SHP77 treated with DMSO at 0.1 percent for 48 hours (cell line): ENCODE measurements around the gene KIF1A.
"Not testable (repeated sequence)": the region's sequence is repeated elsewhere in the genome, so short reads cannot be mapped to it uniquely, and the experiment has no call there.

Experiments
- DNase-seq: peaks from one replicate; lab custom pipeline; 2025; lab: John Stamatoyannopoulos, UW

KIF1A gene

DNA sequence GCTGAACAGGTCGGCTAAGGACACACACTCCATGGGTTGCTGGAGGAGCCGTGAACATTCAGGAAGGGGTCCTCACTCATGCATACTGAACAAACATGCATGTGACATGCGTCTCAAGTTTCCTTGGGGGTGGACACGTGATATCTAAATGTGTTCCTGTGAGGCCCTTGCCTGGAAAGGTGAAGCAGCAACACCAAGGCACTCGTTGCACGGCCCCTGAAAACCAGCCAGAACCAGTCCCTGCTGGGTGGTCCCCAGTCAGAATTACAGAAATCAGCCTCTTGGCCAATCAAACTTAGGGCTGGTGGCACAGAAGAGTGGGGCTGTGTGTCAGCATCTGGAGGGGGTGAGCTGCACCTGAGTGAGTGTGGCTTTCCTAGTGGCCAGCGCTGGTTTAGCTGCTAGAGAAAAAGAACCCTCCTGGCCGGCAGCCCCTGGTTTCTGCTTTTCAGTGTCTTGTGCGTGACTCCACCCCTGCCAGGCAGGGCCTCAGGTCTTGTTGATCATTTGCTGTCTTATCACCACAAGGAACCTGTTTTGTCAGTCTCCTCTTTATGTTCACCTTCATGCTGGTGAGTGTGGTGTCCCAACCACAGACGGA is 134.1 kb downstream of the KIF1A start:
- no peak for DNase-seq

GRCh38 chr2:240683980-240684728 is 135.9 kb downstream of the KIF1A start:
- not testable (repeated sequence) for DNase-seq

DNA sequence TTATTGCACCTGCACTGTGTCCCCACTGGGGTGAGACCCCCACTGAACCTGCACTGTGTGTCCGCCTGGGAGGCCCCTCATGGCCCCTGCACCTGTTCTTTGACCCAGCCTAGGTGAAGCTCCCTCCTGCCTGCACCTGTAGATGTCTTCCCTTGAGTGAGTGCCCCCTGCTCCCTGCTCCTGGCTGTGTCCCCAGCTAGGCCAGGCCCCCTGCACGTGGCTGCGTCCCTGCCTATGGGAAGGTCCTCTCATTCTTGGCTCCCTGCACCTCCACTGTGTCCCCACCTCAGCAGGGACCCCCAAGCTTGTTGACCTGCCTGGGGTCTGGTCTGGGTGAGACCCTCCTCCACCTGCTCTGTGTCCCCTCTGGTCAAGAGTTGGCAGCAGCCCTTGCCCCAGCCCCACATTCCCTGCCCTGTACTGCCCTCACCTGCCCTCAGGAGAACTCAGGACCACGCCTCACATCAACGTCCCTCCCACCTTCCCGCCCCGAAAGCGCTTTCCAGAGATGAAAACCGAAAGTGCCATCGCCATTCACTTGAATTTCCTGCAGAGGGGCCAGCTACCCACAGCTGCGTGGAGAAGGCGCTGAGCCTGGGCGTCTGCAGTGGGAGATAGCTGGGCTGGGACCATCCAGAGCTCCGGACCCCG is 136.6 kb downstream of the KIF1A start:
- DNase-seq = not testable (repeated sequence)

GRCh38 chr2:240682431-240683224 is 137.4 kb downstream of the KIF1A start, which contains the start of gene AQP12B:
Gene AQP12B (minus strand): TSS chr2:240682885. CDS start chr2:240682837, 48 bp downstream.
- not testable (repeated sequence) for DNase-seq

- not testable (repeated sequence) for DNase-seq
Measured at GRCh38 chr2:240680185-240680584, 139.8 kb downstream of the KIF1A start.

DNA sequence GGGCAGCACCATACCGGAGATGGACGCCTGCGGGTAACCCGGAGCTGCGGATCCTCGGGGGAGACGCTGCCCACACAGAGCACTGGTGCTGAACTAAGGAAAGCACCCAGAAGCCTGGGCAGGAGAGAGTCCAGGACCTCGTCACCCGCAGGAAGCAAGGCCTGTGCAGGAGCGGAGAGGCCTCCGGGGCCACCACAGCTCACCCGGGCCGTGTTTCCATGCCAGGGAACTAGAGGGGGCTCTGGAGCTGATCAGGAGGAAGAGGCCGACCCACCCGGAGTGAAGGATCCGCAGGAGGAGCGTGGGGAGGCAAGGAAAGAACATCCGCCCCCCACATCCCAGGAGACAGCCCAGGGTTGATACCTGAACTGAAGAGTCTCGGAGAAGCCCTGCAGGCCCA is 141.1 kb downstream of the KIF1A start:
- DNase-seq = not testable (repeated sequence)

GRCh38 chr2:240678043-240678442 is 142.0 kb downstream of the KIF1A start:
- not testable (repeated sequence) for DNase-seq

DNA sequence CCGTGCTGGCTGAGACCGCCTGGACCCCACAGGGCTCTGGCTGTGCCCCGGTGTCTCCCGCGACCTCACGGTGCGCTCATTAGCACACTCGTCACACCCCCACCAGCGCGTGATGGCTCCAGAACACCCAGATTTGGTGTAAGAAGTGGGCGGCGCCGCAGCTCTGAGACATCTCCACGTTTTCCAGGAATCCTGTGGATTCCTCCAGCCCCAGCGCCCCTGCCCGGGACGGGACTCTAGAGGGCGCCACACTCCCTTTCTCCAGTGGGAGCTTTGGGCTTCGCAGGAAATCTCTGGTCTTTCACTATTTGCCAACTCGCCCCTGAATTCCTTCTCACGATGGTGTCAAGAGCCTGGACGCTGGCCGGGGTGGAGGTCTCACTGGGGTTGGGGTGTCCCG is 144.7 kb downstream of the KIF1A start:
- DNase-seq = not testable (repeated sequence)

- DNase-seq = not testable (repeated sequence)
Measured at GRCh38 chr2:240674461-240675184, 145.4 kb downstream of the KIF1A start.

DNA sequence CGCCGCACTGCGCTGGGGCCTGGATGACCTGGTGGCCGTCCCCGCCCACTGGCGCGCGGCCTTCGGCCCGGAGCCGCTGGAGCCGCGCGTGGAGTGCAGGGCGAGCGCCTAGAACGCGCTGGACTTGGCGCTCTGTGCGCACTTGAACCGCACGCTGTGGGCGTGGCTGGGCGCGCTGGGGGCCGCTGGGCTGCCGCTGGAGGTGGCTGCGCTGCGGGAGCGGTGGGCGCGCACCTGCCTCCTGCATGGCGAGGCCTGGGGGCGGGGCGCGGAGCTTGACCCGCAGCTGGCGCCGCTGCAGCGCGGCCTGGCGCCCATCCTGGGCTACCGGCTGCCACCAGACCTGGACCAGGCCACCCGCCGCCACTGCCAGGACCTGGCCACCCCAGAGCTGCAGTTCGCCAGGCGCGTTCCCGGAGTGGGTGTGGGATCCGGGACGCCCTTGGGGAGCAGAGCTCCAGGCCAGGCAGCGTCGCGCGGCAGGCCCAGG is 147.3 kb downstream of the KIF1A start:
- DNase-seq = no peak

GRCh38 chr2:240672076-240672700 is 147.8 kb downstream of the KIF1A start:
- DNase-seq = no peak

- DNase-seq = no peak
Measured at GRCh38 chr2:240670950-240671349, 149.1 kb downstream of the KIF1A start.

DNA sequence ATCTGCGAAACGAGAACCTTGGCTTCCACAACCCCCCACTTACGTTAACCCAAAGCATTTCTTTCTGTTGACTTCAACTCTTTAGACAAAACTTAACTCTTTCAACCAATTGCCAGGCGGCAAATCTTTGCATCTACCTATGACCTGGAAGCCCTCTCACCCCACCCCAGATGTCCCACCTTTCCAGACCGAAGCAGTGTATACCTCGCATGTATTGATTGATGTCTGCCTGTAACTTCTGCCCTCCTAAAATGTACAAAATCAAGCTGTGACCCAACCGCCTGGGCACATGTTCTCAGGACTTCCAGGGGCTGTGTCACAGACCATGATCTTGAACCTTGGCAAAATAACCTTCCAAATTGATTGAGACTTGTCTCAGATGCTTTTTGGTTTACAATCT is 149.6 kb downstream of the KIF1A start:
- DNase-seq = no peak

GRCh38 chr2:240664622-240665021 is 155.4 kb downstream of the KIF1A start:
- DNase-seq = no peak
